ENCODE results near the gene ZNF117. TPM values are rescaled to one million over a fixed set of nuclear protein-coding genes. Genes with fewer than 3 reads are reported as not detected.
"Not testable (repeated sequence)": the region's sequence is repeated elsewhere in the genome, so short reads cannot be mapped to it uniquely, and the experiment has no call there.

Gene ZNF117
- total RNA-seq, 2 donors from 2014 or later, result 9.9 to 12.2 TPM

DNA sequence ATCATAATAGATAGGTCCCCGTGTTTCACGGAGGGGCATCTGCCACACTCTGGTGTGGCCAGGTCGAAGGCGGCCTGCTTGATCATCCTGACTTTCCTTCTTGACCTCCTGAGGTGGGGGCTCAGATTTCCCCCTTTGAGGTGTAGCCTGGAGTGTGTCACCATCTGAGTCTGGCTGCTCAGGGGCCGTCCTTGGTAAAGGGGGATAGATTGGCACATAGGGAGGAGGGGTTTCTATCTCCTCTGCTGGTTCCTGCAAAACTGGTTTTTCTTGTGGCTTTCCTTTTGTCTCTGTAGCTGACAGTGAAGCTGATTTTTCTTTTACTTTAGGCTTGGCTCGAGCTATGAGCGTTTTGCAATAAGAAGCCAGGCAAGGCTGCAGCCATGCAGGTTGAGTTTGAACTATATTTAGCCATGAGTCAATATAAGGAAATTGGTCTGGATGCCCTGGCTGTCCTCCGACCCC lies 7.1 kb upstream of the ZNF117 start:
- intact Hi-C loops (cut with DNase I), result no loop called here
- DNase-seq (ENCODE audit: low spot score), result no peak

DNA sequence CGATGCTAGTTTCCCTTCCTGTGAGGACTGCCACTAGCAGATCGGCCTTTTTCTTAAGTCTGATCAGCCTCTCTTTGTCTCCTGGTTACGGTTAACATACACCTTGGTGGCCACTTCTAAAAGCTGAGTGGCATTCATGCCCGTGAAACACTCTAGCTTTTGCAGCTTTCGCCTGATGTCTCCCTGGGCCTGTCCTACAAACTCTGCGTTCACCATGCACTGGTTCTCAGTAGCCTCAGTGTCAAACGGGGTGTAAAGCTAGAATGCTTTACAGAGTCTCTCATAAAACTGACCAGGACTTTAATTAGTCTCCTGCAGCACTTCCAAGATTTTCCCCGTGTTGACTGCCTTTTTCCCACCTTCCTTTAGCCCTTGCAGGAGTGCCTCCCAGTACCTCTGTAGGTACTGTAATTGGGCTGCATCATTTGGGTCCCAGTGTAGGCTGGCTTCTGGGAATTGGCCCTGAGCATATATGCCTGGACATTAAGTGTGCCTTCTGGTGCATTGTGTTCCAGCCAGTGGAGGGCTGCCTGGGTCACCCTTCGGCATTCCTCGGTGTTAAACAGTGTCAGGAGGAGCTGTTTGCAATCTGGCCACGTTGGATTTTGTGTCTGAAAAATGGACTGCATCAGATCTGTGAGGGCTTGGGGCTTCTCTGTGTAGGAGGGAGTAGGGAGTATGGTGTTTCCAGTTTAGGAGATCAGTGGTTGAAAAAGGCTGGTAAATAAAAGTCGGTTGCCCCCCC lies 6.5 kb upstream of the ZNF117 start:
- no peak for DNase-seq (ENCODE audit: low spot score)
- intact Hi-C loops (cut with DNase I), result no loop called here

DNA sequence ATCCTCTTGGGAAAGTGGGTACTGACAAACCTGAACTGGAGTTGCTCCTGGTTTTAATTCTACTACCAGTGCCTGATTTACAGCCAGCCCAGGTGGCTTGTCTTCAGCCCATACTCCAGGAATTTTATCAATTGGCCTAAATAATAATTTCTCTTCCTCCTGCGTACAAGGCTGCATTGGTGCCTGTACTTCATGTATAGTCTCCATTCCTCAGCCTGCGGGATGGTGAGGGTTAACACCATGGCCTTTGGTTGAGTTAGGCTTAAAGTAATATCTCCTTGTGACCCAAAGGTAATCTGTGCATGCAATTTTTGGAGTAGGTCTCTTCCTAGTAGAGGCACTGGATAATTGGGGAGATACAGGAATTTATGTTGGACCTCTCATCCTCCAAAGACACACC lies 5.5 kb upstream of the ZNF117 start:
- no peak for DNase-seq (ENCODE audit: low spot score)
- intact Hi-C loops (cut with DNase I), result no loop called here

DNA sequence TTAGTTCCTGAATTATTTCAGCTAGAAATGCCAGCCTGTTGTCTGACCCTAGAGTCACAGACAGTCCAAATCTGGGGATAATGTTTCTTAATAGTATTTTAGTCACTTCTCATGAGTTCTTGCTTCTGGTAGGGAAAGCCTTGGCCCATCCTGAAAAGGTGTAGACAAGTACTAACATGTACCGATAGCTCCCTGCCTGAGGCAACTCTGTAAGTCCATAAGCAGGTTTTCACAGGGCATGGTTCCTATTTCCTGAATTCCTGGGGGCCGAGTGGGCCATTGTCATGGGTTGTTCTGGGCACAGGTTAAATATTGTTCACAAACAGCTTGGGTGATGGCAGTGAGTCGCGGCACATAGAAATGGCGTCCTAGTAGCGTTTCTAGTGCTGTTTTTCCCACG lies 3.1 kb upstream of the ZNF117 start:
- DNase-seq (ENCODE audit: low spot score), result no peak
- intact Hi-C loops (cut with DNase I), result no loop called here

DNA sequence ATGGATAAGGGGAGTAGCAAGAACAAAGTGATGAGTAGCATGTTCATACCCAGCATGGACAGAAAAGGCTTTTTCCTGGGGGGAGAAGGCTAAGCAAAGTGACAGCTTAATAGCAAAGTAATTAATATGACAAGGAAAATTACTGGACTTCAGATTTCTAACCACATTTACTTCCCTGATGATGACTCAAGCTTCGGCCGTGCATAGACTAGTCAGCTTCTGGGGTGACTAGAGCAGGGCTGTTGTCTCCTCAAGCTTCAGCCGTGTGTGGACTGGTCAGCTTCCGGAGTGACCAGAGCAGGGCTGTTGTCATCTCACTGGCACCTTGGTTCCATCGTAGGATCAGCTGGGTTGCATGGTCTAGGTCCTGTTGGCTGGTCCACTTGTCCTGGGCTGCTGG lies 2.1 kb upstream of the ZNF117 start:
- intact Hi-C loops (cut with DNase I), result no loop called here
- DNase-seq (ENCODE audit: low spot score), result no peak

DNA sequence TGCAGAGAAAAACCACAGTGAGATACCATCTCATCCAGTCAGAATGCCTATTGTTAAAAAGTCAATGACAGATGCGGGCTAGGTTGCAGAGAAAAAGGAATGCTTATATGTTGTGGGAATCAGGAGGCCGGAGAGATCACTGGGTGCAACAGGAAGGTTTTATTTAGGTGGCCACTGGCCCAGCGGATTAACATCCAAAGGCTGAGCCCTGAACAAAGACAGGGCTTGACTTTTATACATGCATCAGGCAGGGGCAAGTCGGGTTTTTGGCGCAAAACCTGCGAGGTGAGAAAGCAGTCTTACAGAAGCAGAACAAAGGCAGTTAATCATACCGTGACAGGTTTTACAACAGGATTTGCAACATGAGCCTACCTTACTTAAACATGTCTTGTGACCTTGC lies 620 bp downstream of the ZNF117 start:
- intact Hi-C loops (cut with DNase I), result no loop called here

DNA sequence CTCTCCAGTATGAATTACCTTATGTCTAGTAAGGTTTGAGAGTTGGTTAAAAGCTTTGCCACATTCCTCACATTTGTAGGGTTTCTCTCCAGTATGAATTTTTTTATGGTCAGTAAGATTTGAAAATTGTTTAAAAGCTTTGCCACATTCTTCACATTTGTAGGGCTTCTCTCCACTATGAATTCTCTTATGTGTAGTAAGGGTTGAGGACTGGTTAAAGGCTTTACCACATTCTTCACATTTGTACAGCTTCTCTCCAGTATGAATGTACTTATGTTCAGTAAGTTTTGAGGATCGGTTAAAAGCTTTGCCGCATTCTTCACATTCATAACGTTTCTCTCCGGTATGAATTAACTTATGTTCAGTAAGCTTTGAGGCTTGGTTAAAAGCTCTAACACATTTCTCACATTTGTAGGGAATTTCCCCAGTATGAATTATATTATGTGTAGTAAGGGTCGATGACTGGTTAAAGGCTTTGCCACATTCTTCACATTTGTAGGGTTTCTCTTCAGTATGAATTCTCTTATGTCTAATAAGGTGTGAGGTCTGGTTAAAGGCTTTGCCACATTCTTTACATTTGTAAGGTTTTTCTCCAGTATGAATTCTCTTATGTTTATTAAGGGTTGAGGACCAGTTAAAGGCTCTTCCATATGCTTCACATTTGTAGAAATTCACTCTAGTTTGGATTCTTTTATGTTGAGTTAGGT lies 12.2 kb downstream of the ZNF117 start:
- DNase-seq (ENCODE audit: low spot score), result no peak
- intact Hi-C loops (cut with DNase I), result no loop called here

More for the DNA sequence above, 620 bp downstream of the ZNF117 start:
- DNase-seq (ENCODE audit: low spot score), result no peak

DNA sequence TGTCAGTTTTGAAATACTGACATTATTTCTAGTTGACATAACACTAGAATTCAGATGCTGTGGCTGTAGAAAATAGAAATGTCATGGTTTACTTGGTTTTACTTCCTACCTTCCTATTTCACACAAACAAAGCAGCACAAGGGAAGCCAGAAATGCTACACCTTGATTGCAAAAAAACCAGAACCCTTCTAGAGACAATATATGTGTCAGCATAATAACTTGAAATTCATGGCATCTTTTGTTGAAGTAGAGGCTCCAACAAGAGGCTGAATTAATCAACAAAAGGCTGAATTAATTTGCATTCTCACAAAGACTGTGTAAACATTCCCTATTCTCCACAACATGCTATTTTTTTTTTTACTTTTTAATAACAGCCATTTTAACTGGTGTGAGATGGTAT lies 25.2 kb downstream of the ZNF117 start:
- intact Hi-C loops (cut with DNase I), result no loop called here
- DNase-seq (ENCODE audit: low spot score), result no peak

DNA sequence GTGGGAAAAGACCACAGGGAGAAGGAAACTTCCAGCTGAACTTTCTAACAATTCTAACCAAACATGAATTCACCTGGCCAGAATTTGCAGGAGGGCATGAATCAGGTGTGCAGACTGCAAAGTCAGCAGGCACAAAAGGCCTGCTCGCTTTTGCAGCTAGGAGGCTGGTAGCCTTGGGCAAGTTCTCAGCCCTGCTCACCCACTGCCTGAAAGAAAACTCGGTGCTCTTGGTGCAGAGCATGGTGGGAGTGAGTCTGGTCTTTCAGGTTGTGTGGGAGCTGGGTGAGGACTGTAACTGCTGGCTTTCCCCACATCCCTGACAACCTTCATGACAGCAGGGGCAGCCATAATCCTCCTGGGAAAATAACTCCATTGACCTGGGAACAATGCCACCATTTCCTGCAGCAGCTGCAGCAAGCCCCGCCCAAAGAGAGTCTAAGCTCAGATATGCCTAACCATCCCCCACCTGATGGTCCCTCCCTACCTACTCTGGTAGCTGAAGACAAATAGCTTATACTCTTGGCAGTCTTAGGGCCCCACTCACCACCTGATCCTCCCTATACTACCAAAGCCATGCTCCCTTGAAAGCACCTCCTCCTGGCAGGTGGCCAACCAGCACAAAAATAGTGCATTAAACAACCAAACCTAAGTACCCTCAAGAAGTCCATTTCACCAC lies 31.6 kb downstream of the ZNF117 start:
- DNase-seq (ENCODE audit: low spot score), result no peak
- intact Hi-C loops (cut with DNase I), result no loop called here

DNA sequence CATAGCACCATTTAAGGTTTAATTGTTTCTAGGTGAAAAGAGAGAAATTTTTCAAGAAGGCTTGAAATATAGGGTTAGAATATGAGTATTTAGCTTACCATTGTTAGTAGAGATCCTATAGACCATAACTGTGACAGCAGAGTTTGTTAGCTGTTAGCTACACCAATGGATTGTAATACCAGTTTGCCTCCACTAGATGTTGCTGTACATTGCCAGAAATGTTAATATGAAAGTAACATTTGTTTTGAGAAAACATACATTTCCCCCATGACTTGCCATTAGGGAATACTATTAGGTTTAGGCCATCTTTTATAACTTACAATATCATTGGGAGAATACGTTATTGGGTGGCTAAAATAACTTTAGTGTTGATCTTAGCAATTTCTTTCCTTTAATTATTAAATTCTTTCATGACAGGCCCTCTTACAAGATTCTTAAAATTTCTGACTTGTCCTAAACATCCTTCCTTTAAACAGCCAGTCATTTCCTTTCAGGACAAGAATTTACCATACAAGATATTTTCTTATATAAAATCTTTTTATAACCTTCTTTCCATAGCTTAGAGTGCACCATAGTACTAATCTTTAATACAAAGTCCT lies 39.5 kb downstream of the ZNF117 start:
- no peak for DNase-seq (ENCODE audit: low spot score)
- intact Hi-C loops (cut with DNase I), result loop anchor here (5.0 kb wide), 1 partner anchor 356 kb away; no protein-coding TSS in a partner anchor

DNA sequence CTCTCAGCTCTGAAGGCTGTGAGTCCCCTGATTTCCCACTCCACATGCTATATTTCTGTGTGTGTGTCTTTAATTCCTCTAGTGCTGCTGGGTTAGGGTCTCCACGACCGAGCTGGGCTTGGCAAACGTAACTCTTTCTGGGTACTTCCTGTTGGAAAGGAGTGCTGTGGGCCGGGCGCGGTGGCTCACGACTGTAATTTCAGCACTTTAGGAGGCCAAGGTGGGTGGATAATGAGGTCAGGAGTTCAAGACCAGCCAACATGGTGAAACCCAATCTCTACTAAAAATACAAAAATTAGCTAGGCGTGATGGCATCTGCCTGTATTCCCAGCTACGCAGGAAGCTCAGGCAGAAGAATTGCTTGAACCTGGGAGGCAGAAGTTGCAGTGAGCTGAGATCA lies 40.2 kb downstream of the ZNF117 start:
- intact Hi-C loops (cut with DNase I), result loop anchor here (5.0 kb wide), 1 partner anchor 357 kb away; no protein-coding TSS in a partner anchor
- not testable (repeated sequence) for DNase-seq (ENCODE audit: low spot score)

DNA sequence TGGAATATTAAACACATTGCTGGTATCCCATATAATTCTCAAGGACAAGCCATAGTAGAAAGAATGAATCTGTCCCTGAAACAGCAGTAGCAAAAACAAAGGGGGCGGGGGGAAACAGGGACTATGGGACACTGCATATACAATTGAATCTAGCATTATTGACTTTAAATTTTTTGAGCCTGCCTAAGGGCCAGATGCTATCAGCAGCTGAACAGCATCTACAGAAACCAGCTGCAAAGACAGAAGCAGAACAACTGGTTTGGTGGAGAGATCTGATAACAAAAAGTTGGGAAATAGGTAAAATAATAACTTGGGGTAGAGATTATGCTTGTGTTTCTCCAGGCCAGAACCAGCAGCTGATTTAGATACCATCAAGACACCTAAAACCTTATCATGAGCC lies 42.1 kb downstream of the ZNF117 start:
- DNase-seq (ENCODE audit: low spot score); intact Hi-C loops (cut with DNase I): not testable (repeated sequence)

DNA sequence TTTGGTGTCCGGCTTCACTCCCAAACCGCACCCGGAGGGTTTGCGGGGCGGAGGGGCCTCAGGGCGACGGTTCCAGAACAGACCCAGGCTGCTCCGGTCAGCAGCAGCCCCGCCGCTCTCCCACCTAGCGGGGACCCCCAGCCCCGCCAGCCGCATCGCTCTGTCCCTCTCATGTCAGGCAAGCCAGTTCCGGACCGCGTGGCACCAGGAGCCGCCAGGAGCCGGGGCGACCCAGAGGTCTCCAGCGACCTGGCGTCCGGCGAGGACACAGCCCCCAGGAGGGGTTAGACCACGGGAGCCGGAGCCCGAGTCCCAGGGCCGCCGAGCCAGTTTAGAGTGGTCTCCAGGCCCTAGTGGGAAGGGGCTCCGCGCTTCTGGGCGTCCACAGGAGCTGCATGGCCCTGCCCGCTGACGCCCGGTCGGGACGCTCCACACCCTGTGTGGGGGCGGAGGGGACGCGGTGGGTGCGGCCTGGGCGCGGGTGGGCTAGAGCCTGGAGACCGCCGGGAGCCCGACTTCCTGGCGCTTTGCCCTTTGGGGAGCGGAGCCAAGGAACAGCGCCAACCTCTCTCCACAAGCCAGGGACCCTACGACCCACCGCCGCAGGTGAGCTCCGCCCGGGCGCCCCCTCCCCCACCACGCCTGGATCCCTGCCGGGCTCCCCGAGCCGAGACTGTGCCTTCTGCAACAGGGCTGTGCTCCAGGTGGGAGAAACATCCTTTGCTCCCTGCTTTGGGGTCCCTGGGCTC lies 43.4 kb downstream of the ZNF117 start:
- DNase-seq (ENCODE audit: low spot score), result no peak
- intact Hi-C loops (cut with DNase I), result no loop called here

DNA sequence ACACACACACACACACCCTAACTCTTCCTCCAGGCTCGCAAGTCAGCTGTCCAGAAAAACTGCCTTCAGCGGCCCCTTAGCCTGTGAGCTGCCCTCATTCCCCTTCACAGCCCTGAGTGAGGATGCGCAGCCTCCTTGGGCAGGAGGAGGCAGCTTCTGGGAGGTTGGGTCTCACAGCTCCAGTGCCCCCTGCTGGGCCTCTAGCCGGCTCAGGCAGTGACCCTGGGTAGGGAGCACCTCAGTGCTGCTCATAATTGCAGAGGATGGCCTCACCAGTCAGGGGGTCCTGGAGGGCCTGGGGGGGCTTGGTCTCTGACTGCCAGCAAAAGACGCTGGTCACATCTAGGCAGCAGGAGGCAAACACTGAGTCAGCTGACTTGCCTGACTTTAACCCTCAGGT lies 44.1 kb downstream of the ZNF117 start:
- intact Hi-C loops (cut with DNase I), result no loop called here
- DNase-seq (ENCODE audit: low spot score), result no peak

DNA sequence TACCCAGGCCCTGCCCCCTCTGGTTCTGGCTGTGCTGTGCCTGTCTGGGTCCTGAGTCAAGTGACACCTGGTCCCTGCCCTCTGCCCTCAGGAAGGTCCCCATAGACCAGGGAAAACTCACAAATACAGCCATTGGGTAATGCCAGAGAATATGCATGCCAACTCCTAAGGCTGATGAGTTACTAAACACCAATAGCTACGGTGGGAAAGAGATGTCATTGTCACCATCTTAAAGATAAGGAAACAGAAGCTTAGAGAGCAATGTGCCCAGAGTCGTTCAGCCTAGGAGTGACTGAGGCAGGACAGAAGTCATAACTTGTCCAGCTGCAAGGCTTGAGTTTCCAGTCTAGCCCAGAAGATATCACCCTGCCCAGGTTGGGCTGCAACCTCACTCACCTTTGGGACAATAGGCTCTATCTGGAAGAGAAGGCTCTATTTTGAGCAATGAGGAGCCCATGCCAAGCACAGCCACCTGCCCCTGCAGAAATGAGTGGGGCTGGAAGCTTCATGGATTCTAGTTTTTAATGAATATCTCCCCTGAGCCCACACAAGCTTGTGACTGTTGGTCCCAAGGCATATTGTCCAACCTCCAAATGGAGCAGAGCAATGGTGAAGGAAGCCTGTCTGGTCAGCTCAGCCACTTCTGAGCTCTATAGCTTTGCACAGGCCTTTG lies 45.2 kb downstream of the ZNF117 start:
- no peak for DNase-seq (ENCODE audit: low spot score)
- intact Hi-C loops (cut with DNase I), result no loop called here

DNA sequence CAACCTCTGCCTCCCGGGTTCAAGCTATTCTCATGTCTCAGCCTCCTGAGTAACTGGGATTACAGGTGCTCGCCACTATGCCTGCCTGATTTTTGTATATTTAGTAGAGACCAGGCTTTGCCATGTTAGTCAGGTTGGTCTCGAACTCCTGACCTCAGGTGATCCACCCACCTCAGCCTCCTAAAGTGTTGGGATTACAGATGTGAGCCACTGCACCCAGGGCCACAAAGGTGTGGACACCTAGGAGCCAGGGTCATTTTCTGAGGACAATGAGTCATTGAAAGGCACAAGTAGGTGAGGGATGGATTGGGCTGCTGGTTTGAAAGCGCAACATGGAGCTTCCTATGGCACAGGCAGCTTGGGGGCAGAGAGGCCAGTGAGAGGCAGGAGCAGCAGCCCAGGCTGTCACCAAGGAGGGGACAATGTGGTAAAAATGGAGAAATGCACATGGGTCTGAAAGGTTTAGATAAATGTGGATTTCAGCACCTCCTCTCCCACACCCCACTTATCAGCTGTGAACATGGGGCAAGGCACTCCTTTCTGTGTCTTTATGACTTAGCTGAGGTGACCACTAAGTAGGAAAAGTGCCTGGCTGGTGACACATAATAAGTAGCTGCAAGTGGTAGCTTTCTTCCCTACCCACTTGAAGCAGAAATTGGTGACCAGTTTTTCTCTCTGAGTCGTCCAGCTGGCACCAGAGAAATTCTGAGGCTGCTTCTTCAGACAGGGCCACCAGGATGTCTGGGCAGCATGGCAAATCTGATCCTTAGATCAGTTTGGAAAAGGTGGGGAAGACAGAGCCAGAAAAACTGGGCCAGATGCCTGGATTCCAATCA lies 46.0 kb downstream of the ZNF117 start:
- intact Hi-C loops (cut with DNase I); DNase-seq (ENCODE audit: low spot score): not testable (repeated sequence)

DNA sequence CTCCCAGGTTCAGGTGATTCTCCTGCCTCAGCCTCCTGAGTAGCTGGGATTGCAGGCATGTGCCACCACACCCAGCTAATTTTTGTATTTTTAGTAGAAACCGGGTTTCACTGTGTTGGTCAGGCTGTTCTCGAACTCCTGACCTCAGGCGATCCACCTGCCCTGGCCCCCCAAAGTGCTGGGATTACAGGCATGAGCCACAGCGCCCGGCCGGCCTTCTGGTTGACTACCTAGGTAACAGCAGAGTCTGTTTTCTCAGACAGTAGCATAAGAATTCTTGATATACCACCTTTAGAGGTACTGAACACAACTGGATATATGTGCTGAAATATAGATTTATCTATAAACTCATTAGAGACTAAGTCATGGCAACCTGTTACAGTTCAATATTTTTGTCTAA lies 50.8 kb downstream of the ZNF117 start:
- DNase-seq (ENCODE audit: low spot score); intact Hi-C loops (cut with DNase I): not testable (repeated sequence)

DNA sequence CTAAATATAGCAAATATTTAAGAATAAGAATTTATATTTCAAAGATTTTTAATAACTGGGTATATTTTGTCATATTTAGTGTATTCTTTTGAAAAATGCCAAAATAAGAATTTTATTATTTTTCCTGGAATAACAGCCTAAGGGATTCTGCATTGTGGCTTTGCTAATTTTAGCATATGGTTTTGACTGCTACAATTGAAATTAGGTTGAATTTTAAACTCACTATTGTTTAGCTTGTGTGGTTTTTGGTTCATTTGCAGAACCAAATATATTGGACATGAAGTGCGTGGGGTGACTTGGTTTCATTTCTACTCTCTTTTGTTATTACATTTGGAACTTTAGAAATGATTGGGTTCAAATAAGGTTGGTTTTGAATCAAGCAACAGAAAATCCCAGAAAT lies 52.3 kb downstream of the ZNF117 start:
- intact Hi-C loops (cut with DNase I), result no loop called here

More for the DNA sequence above, 52.3 kb downstream of the ZNF117 start:
- no peak for DNase-seq (ENCODE audit: low spot score)
